K562 (cell line): Measurements from ENCODE around the gene MC5R.

Source experiments
- FOXA1 ChIP-seq: fragments of 450-650 bp; IDR thresholded peaks from 2 replicates; pipeline ENCODE4 v1.6.1; 2016; ENCODE audit warnings: mild to moderate bottlenecking, borderline replicate concordance
- HLTF ChIP-seq: fragments of 450-650 bp; IDR thresholded peaks from 2 replicates; pipeline ENCODE4 v1.6.1; 2016
- POLR2A ChIP-seq: fragments of 450-650 bp; conservative IDR thresholded peaks from 2 replicates; pipeline ENCODE4 v1.6.1; 2016

DNA sequence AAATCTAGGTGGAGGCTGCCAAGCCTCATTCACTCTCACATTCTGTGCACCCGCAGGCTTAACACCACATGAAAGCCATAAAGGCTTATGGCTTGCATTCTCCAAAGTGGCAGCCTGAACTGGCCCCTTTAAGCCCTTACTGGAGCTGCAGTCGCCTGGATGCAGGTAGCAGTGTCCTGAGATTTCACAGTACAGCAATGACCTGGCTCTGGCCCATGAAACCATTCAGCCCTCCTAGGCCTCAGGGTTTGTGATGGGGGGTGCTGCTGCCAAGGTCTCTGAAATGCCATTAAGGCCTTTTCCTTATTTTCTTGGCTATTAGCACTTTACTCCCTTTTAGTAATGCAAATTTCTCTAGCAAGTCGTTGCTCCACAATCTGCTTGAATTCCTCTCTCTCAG lies 48.9 kb upstream of the MC5R start:
- TF ChIP-seq FOXA1 (no peak), POLR2A (no peak), HLTF (no peak)
